Cardiac muscle cell (in vitro differentiated cells and primary cell): Measurements from ENCODE around the gene LRRC3B. TPM values are rescaled to one million over a fixed set of nuclear protein-coding genes. Genes with fewer than 3 reads are reported as not detected.

ENCODE experiments used
- DNase-seq, 2 donors: peaks; one replicate each; pipeline versions ENCODE4 v3.0.0 to v3.0.0-alpha.2; 2010 to 2017; ENCODE audit warnings: low read depth in 1 of 2, low spot score in 1 of 2
- H3K27ac ChIP-seq: fragments of 200-600 bp; sonication (generic); 2 replicates; pipeline ENCODE4 v1.5.1; 2016
- H3K27me3 ChIP-seq: fragments of 200-600 bp; sonication (generic); 2 replicates; pipeline ENCODE4 v1.6.0; 2016; ENCODE audit warnings: control low read depth
- H3K36me3 ChIP-seq: fragments of 200-600 bp; sonication (generic); 2 replicates; pipeline ENCODE4 v1.5.1; 2016; ENCODE audit warnings: control low read depth
- H3K4me1 ChIP-seq: fragments of 200-600 bp; sonication (generic); 2 replicates; pipeline ENCODE4 v1.8.1; 2017; ENCODE audit warnings: low read depth, mild to moderate bottlenecking, mixed run types
- H3K4me3 ChIP-seq: fragments of 200-600 bp; sonication (generic); 2 replicates; pipeline ENCODE4 v1.5.1; 2016; ENCODE audit warnings: mild to moderate bottlenecking
- H3K9me3 ChIP-seq: fragments of 200-600 bp; sonication (generic); 2 replicates; pipeline ENCODE4 v1.5.1; 2017; ENCODE audit warnings: low read depth, mild to moderate bottlenecking, control low read depth
- polyA plus RNA-seq: library from polyadenylated mRNA; unstranded; fragments of >200 nt; fragmentation: Nextera tagmentation; extraction: Ambion mirVana; gene quantifications from 2 replicates; pipeline ENCODE4 v1.2.1, GENCODE V29; 2016
- total RNA-seq: library from RNA; depleted of rRNA; stranded (reverse); fragments of >200 nt; gene quantifications from 2 replicates; pipeline ENCODE4 v1.2.3, GENCODE V29; 2016
- TF ChIP-seq, protein P1 (sequence below): IDR thresholded peaks from 2 replicates; pipeline ENCODE4 v1.5.1; 2012; ENCODE audit warnings: low read depth, mild to moderate bottlenecking, low read length

Gene LRRC3B, protein sequence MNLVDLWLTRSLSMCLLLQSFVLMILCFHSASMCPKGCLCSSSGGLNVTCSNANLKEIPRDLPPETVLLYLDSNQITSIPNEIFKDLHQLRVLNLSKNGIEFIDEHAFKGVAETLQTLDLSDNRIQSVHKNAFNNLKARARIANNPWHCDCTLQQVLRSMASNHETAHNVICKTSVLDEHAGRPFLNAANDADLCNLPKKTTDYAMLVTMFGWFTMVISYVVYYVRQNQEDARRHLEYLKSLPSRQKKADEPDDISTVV
- total RNA-seq, result 0.09 and 0.42 TPM in 2 replicates
- polyA plus RNA-seq, result 0.26 TPM in 1 of 2 replicates, not detected in the other

DNA sequence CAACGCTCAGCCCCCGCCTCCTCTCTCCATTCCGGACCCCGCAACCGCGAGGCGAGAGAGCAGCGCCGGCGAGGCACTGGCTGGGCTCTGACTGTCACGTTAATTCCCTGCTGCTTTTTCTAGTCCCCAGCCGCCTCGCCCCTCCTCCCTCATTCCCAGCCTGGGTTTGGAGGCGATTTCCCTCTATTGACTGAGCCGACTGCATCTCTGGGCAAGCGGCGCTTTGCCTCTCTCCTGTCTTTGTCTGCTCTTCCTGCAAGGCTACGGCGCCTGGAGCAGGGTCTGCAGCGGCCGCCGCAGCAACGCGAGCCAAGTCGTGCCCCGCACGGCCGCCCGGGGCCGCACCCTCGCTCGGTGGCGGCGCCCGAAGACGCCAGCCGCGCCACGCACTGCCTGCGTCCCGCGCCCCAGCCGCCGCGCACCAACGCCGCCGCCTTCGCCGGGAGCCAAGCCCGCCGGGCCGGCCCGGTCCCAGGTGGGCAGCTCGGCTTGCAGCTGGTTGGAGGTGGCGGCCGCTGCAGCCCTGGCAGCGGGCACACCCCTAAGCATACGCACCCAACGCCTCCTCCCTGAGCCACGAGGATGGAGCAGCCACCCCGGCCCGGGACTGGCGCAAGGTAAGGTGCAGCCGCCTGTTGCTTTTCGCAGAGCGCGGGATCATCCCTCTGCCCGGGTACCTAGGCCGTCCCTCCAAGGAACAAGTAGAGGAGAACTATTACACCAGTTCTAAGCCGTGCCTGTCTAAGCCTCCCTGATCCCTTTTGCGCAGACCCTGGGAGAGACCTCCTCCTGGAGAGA is at the start of gene LRRC3B:
Gene LRRC3B, plus strand, starts transcription at position 152 of the 798 bp plus-strand sequence. CDS start 86,901 bp downstream, outside the sequence.
- Histone ChIP-seq H3K27me3 (peaks cover 92% of the 10 kb centered on the region), H3K9me3 (no peaks in the 10 kb centered on the region), H3K4me3 (peak within 1 kb of the TSS; percentile 44), H3K36me3 (no peaks in the 10 kb centered on the region), H3K4me1 (peaks cover 2% of the 10 kb centered on the region), H3K27ac (no peak within 1 kb of the TSS)
- TF ChIP-seq, protein P1, sequence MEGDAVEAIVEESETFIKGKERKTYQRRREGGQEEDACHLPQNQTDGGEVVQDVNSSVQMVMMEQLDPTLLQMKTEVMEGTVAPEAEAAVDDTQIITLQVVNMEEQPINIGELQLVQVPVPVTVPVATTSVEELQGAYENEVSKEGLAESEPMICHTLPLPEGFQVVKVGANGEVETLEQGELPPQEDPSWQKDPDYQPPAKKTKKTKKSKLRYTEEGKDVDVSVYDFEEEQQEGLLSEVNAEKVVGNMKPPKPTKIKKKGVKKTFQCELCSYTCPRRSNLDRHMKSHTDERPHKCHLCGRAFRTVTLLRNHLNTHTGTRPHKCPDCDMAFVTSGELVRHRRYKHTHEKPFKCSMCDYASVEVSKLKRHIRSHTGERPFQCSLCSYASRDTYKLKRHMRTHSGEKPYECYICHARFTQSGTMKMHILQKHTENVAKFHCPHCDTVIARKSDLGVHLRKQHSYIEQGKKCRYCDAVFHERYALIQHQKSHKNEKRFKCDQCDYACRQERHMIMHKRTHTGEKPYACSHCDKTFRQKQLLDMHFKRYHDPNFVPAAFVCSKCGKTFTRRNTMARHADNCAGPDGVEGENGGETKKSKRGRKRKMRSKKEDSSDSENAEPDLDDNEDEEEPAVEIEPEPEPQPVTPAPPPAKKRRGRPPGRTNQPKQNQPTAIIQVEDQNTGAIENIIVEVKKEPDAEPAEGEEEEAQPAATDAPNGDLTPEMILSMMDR, result no peak
- DNase-seq, result peak in 1 of 2 donors; percentile 56

DNA sequence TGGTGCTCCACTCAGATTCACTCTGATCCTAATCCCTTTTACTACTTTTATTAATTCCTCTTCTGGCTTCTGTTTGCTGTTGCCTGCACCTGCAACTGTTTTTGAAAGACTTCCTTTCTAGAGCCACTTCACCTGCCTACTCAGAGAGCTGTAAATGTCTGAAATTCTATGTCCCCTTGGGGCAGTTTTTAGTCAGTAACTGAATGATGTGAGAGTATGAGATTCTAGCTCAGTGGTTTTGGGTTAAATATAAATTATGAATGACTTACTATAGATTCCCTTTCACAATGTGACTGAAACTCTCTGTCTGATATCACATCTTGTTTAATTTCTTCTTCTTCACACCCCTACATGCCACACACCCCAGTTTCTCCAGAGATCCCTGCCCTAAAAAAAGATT is 47.8 kb upstream of the LRRC3B start:
- H3K4me3 ChIP-seq, result no peak overlapping the region
- no peak overlapping the region for H3K27ac ChIP-seq
- H3K36me3 ChIP-seq, result no peaks in the 10 kb centered on the region
- no peak for DNase-seq
- H3K9me3 ChIP-seq, result no peaks in the 10 kb centered on the region
- no peaks in the 10 kb centered on the region for H3K27me3 ChIP-seq
- TF ChIP-seq, protein P1, result no peak
- H3K4me1 ChIP-seq, result peaks cover 10% of the 10 kb centered on the region

DNA sequence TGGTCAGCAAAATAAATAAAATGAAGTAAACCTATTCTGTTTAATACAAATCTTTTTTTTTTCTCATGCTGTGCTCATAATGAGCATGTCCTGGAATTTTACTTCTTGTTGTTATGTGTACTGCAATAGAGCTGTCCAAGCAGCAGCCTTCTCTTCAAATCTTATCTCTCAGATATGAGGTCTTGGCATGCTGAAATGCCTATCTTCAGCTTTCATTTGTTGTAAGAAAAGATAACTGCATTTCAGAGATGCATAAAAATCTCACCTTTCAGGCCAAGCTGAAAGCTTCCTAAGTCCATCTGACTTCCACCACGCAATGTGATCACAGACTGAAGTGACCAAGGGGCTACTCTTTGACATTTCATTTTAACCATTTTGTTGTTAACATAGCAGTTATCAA is 43.5 kb upstream of the LRRC3B start:
- no peak overlapping the region for H3K4me3 ChIP-seq
- TF ChIP-seq, protein P1, result no peak
- H3K27me3 ChIP-seq, result no peaks in the 10 kb centered on the region
- no peaks in the 10 kb centered on the region for H3K36me3 ChIP-seq
- no peaks in the 10 kb centered on the region for H3K9me3 ChIP-seq
- DNase-seq, result no peak
- H3K4me1 ChIP-seq, result peaks cover 10% of the 10 kb centered on the region
- H3K27ac ChIP-seq, result no peak overlapping the region

DNA sequence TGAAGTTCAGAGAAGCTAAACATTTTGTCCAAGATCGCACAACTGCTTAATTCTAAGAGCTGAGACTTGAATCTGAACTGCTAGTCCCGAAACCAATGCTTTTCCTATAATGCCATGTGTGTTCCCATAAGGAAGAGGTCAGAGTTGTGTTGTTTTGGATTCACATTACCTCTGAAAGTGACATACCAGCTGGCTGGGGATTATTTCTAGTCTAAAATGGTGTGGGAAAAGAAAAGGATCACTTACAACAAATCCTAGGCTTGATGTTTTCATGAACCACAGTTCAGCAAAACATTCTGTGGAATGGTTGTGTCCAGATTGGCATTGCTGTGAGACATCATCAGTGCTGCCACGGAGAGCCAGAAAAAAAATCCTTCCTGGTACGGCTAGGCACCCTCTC is 35.0 kb upstream of the LRRC3B start:
- H3K27ac ChIP-seq, result no peak overlapping the region
- H3K36me3 ChIP-seq, result no peaks in the 10 kb centered on the region
- H3K9me3 ChIP-seq, result no peaks in the 10 kb centered on the region
- H3K27me3 ChIP-seq, result no peaks in the 10 kb centered on the region
- no peaks in the 10 kb centered on the region for H3K4me1 ChIP-seq
- TF ChIP-seq, protein P1, result no peak
- no peak overlapping the region for H3K4me3 ChIP-seq
- no peak for DNase-seq

DNA sequence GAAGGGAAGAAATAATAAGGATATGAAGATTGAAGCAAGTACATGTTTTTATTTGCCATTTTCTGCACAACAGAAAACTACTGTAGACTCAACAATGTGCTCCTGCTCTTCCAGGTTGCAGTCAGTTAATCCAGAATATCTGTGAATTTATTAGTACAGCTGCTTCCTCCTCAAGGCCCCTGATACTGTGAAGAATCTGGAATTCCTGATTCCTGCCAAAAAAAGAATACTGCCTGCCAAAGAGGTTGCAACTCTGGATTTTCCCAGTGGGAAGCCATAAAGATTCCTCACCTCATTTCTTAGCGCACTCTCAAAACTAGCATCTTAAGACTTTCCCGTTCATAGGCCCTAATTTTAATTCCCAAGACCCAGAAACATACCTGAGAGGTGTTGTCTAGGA is 33.6 kb upstream of the LRRC3B start:
- Histone ChIP-seq H3K27ac (no peak overlapping the region), H3K4me3 (no peak overlapping the region), H3K4me1 (no peaks in the 10 kb centered on the region), H3K27me3 (no peaks in the 10 kb centered on the region), H3K9me3 (no peaks in the 10 kb centered on the region), H3K36me3 (no peaks in the 10 kb centered on the region)
- no peak for DNase-seq
- TF ChIP-seq, protein P1, result no peak
